Heart left ventricle (tissue), 16 donors: Measurements from ENCODE around the gene CSTPP1. TPM values are rescaled to one million over a fixed set of nuclear protein-coding genes. Genes with fewer than 3 reads are reported as not detected.

Source experiments
- ATAC-seq, 4 donors: fragments of 200-7000 bp; cut with Tn5 transposase; one replicate each; pipeline ENCODE4 v1.9.1; 2020 to 2022; ENCODE audit warnings: moderate library complexity in 4 of 4, mild to moderate bottlenecking in 3 of 4, moderate number of reproducible peaks in 1 of 4
- DNase-seq, 5 donors: peaks; one replicate each; pipeline ENCODE4 v3.0.0-alpha.2; 2020
- H3K27ac ChIP-seq, 12 donors: fragments of 200-600 bp; sonication (generic) in 4 of 12; one replicate each; pipeline versions ENCODE4 v1.5.0 to v1.8.0; 2016 to 2022; ENCODE audit warnings: mild to moderate bottlenecking in 2 of 12
- H3K27me3 ChIP-seq, 9 donors: fragments of 200-600 bp; sonication (generic) in 2 of 9; one replicate each; pipeline versions ENCODE4 v1.5.1 to v1.8.0; 2016 to 2022; ENCODE audit warnings: mild to moderate bottlenecking in 3 of 9
- H3K36me3 ChIP-seq, 9 donors: fragments of 200-600 bp; sonication (generic) in 2 of 9; one replicate each; pipeline versions ENCODE4 v1.5.0 to v1.8.0; 2018 to 2022; ENCODE audit warnings: mild to moderate bottlenecking in 2 of 9
- H3K4me1 ChIP-seq, 12 donors: fragments of 200-600 bp; sonication (generic) in 4 of 12; one replicate each; pipeline versions ENCODE4 v1.5.0 to v1.8.0; 2016 to 2022; ENCODE audit warnings: mild to moderate bottlenecking in 3 of 12
- H3K4me3 ChIP-seq, 12 donors: fragments of 200-600 bp; sonication (generic) in 4 of 12; one replicate each; pipeline versions ENCODE4 v1.5.0 to v1.8.0; 2017 to 2022; ENCODE audit warnings: mild to moderate bottlenecking in 9 of 12, moderate library complexity in 4 of 12
- H3K9me3 ChIP-seq, 12 donors: fragments of 200-600 bp; sonication (generic) in 4 of 12; one replicate each; pipeline versions ENCODE4 v1.5.0 to v1.8.0; 2016 to 2022; ENCODE audit warnings: mild to moderate bottlenecking in 1 of 12
- POLR2A ChIP-seq, 2 donors: fragments of 450-650 bp; IDR thresholded peaks; one replicate each; pipeline ENCODE4 v1.6.1; 2017; ENCODE audit warnings: antibody characterized with exemption in 2 of 2, mild to moderate bottlenecking in 2 of 2, moderate library complexity in 2 of 2
- WGBS, 4 donors: extraction: QIAGEN DNeasy Blood & Tissue Kit in 2 of 4; methylation state at CpG; one replicate each; pipeline versions ENCODE4 v1.1.5 to v1.1.7; 2013 to 2018; 5-methylcytosine and 5-hydroxymethylcytosine counted together
- intact Hi-C, 10 donors: fragments of 100-400 bp; cut with DNase I; formaldehyde crosslinking; loops; one replicate each; pipeline versions ENCODE4 v1.11.1 to v1.14.2; 2022
- polyA plus RNA-seq, 2 donors: library from polyadenylated mRNA; stranded (reverse); fragments of 200-250 nt; gene quantifications; one replicate each; pipeline ENCODE4 v1.2.3, GENCODE V29; 2013
- total RNA-seq, 9 donors: library from RNA; depleted of rRNA in 2 of 9; stranded (reverse); fragments of >200 nt in 2 of 9; fragmentation: NEBNext Ultra II Directional in 3 of 9; extraction: Animal tissue kit (Norgen Biotek cat#: 25700) in 3 of 9; gene quantifications; one replicate each; pipeline versions ENCODE4 v1.1.0 to v1.2.4, GENCODE V29; 2016 to 2023
- TF ChIP-seq, protein P1 (sequence below), 12 donors: fragments of 200-600 bp; sonication (generic) in 4 of 12; IDR thresholded peaks; one replicate each; pipeline versions ENCODE4 v1.5.0 to v1.8.0; 2018 to 2022; ENCODE audit warnings: antibody characterized with exemption in 12 of 12, mild to moderate bottlenecking in 5 of 12
- donor health status: ischemic (EF 13 %, LVEDD 7.1; RV severe dilation, severe dysfunction).
- donor health status: healthy with polysubstance abuse.
- donor health status: DM: no; HTN: yes; CAD: no.
- donor health status: DM: no; HTN: no; CAD: no.
- donor health status: ischemic (EF 25% LVEDD 6.9; RV normal size, moderate dysfunction).
- donor health status: ischemic (EF 25% LVEDD 5.7; RV mildly dilated, moderate dysfunction).
- donor health status: healthy.
- donor health status: DM: yes; HTN: yes; CAD: no.
- donor health status: ischemic (EF 35%, LVEDD 5.7; RV mildly dilated, moderate dysfunction).
- donor health status: nonischemic (EF 11% LVEDD 7.7; RV severe dilation, severe dysfunction).
- donor health status: DM: yes; HTN: yes; CAD: no.
- donor health status: PGD.
- donor health status: ischemic (EF 29% LVEDD 5.4; RV normal size, mild dysfunction).
- donor health status: nonischemic (EF 23%, LVEDD 6.1; RV moderate dilation, normal function).

The CSTPP1 gene
- total and polyA plus RNA-seq, 11 donors: 9.9 to 33.4 (median 14.7) TPM

DNA sequence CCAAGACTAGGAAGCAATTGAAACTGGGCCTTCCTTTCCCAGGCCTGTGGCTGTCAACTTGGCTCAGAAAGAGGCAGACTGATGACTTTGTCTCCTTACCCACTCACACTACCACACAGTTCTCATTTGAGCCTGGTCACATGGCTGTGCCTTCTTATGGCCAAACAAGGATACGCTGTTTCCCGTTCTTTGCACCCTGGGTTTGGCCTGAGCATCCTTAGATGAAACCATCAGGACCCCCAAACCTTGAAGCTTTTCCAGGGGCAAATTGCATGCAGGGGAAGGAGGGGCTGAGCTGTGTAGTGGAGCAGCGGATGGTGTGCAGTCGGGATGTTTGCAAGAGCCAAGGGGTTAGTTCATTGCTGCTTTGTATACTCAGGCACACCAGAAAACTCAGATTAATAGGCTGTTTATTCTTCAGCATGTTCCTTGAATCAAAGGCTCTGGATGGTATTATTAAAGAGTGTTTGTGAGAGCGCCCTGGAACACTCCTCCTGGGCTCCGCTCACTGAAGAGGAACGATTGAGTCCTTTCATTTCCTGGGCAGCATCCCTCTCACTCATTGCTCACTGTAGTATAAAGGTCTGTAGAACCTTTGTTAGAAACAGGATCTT is 170.3 kb downstream of the CSTPP1 start:
- 83 to 92% (median 89%) methylated on average over 7 of the region's 7 CpGs for WGBS, 4 donors
- no peaks in the 10 kb centered on the region for H3K36me3 ChIP-seq
- no peak for DNase-seq
- H3K4me1 ChIP-seq: peaks cover 0 to 7% (median 0%) of the 10 kb centered on the region in 12 donors
- TF ChIP-seq, protein P1, sequence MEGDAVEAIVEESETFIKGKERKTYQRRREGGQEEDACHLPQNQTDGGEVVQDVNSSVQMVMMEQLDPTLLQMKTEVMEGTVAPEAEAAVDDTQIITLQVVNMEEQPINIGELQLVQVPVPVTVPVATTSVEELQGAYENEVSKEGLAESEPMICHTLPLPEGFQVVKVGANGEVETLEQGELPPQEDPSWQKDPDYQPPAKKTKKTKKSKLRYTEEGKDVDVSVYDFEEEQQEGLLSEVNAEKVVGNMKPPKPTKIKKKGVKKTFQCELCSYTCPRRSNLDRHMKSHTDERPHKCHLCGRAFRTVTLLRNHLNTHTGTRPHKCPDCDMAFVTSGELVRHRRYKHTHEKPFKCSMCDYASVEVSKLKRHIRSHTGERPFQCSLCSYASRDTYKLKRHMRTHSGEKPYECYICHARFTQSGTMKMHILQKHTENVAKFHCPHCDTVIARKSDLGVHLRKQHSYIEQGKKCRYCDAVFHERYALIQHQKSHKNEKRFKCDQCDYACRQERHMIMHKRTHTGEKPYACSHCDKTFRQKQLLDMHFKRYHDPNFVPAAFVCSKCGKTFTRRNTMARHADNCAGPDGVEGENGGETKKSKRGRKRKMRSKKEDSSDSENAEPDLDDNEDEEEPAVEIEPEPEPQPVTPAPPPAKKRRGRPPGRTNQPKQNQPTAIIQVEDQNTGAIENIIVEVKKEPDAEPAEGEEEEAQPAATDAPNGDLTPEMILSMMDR (IDR thresholded peaks at IDR 0.05): no peak
- TF ChIP-seq POLR2A (IDR thresholded peaks at IDR 0.05): no peak
- ATAC-seq: no peak
- H3K9me3 ChIP-seq: no peaks in the 10 kb centered on the region
- no peak overlapping the region for H3K27ac ChIP-seq
- intact Hi-C loops: no loop called here
- H3K27me3 ChIP-seq: no peaks in the 10 kb centered on the region
- H3K4me3 ChIP-seq: no peak overlapping the region

DNA sequence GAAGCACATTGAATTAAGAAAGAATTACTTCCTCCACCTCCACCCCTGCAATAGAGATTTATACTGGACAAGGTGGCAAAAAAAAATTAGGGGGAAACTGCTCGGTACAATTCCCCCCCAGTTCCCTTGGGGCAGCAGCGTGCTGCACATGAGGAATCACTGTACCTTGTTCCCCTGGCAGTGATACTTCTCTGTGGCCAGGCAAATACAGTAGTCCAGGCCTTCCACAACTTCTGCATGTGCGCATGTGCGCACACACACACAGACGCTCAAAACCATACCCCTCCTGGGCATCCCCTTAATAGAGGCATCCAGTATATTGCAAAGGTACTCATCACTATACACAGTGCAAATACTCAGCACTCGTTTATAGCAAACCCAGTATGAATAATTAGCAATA is 171.2 kb downstream of the CSTPP1 start:
- DNase-seq (no peak), ATAC-seq (no peak)
- Histone ChIP-seq H3K9me3 (no peaks in the 10 kb centered on the region), H3K4me3 (no peak overlapping the region), H3K27ac (no peak overlapping the region), H3K27me3 (no peaks in the 10 kb centered on the region), H3K4me1 (peaks cover 0 to 7% (median 0%) of the 10 kb centered on the region in 12 donors), H3K36me3 (no peaks in the 10 kb centered on the region)
- 75 to 86% (median 85%) methylated on average over 6 of the region's 6 CpGs for WGBS, 4 donors
- TF ChIP-seq, protein P1 (IDR thresholded peaks at IDR 0.05): no peak
- TF ChIP-seq POLR2A (IDR thresholded peaks at IDR 0.05): no peak
- intact Hi-C loops: no loop called here

DNA sequence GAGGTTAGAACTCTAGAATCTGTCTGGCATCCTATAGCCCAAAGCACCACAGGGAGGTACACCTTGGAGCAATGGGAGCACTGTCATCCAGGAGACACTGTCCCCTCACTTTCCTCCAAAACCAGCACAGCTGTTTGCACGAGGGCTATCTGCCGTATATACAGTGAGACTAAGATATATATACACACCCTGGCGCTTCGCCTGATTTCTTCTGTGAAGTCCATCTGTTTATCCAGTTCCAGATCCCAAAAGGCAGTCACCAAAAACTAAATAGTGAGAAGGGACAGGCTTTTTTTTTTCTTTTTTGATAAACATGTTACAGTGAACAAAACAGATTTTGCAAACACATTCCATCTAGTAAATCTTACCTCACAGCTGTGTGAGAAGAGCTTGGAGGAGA is 171.7 kb downstream of the CSTPP1 start:
- H3K4me3 ChIP-seq: no peak overlapping the region
- no peaks in the 10 kb centered on the region for H3K36me3 ChIP-seq
- WGBS, 4 donors: 83 to 89% (median 83%) methylated on average over 4 of the region's 4 CpGs
- H3K9me3 ChIP-seq: no peaks in the 10 kb centered on the region
- DNase-seq (no peak), ATAC-seq (no peak)
- peaks cover 0 to 7% (median 0%) of the 10 kb centered on the region in 12 donors for H3K4me1 ChIP-seq
- TF ChIP-seq POLR2A (IDR thresholded peaks at IDR 0.05): no peak
- TF ChIP-seq, protein P1 (IDR thresholded peaks at IDR 0.05): no peak
- no peak overlapping the region for H3K27ac ChIP-seq
- no peaks in the 10 kb centered on the region for H3K27me3 ChIP-seq
- intact Hi-C loops: no loop called here

DNA sequence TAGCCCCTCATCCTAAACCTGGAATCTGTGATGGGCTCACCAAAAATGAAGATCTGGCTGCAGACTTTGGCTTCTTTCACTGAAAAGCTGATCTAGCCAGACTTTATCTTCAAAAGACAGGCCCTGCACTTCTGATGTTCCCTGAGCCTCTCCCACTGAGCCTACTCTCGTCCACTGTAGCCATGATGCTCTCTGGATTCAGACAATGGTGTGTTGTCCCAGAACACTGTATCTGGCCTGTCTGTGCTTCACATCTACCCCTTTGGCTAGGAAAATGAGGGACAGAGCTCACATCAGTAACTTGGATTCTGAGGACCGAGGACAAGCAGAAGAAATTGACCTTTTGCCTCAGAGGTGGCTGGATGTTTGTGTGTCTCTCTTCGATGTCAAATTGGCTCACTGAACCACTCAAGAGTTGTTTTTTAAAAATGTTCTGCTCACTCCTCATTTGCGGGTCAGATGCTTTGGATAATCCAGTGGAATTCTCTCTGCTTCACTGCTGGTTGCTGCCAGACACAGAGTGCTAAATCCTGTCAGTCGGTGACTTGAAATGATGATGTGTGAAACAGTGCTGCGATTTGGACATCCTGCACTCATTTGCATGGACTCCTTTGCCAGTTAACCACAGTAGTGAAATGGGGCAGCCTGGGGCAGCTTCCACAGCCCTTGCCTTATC is 172.6 kb downstream of the CSTPP1 start:
- H3K4me3 ChIP-seq: no peak overlapping the region
- ATAC-seq (no peak), DNase-seq (no peak)
- TF ChIP-seq, protein P1 (IDR thresholded peaks at IDR 0.05): no peak
- TF ChIP-seq POLR2A (IDR thresholded peaks at IDR 0.05): no peak
- peaks cover 0 to 7% (median 0%) of the 10 kb centered on the region in 12 donors for H3K4me1 ChIP-seq
- 73 to 77% (median 74%) methylated on average over 6 of the region's 6 CpGs for WGBS, 4 donors
- H3K27ac ChIP-seq: no peak overlapping the region
- H3K9me3 ChIP-seq: peaks cover 0 to 3% (median 0%) of the 10 kb centered on the region in 12 donors
- H3K27me3 ChIP-seq: no peaks in the 10 kb centered on the region
- intact Hi-C loops: no loop called here
- no peaks in the 10 kb centered on the region for H3K36me3 ChIP-seq
